Measurements from ENCODE around the gene NEK9.

NEK9 gene

GRCh38 chr14:75042035-75042434 is 84.8 kb downstream of the NEK9 start:
- TF ChIP-seq POLR2AphosphoS5 (IDR thresholded peaks at IDR 0.05; ENCODE audit: low read depth, low read length) (no peak), TAF1 (IDR thresholded peaks at IDR 0.05; ENCODE audit: borderline replicate concordance, insufficient read depth, low read length) (no peak), REST (IDR thresholded peaks at IDR 0.05; ENCODE audit: insufficient read depth in 1 of 2, low read depth in 2 of 2, low read length in 2 of 2) (no peak), FOXP2 (optimal IDR thresholded peaks at IDR 0.05; ENCODE audit: borderline replicate concordance, extremely low read depth, extremely low read length, insufficient read depth) (no peak)

GRCh38 chr14:75041613-75042012 is 85.2 kb downstream of the NEK9 start:
- no peak for TF ChIP-seq FOXP2 (optimal IDR thresholded peaks at IDR 0.05; ENCODE audit: borderline replicate concordance, extremely low read depth, extremely low read length, insufficient read depth)
- no peak for TF ChIP-seq SIN3A (IDR thresholded peaks at IDR 0.05; ENCODE audit: borderline replicate concordance, insufficient read depth, low read length)
- no peak for TF ChIP-seq REST (IDR thresholded peaks at IDR 0.05; ENCODE audit: insufficient read depth in 1 of 2, low read depth in 2 of 2, low read length in 2 of 2)
- TF ChIP-seq POLR2AphosphoS5 (IDR thresholded peaks at IDR 0.05; ENCODE audit: low read depth, low read length), result no peak
- TF ChIP-seq TAF1 (IDR thresholded peaks at IDR 0.05; ENCODE audit: borderline replicate concordance, insufficient read depth, low read length), result no peak

- TF ChIP-seq TAF1 (IDR thresholded peaks at IDR 0.05; ENCODE audit: borderline replicate concordance, insufficient read depth, low read length) (no peak), POLR2AphosphoS5 (IDR thresholded peaks at IDR 0.05; ENCODE audit: low read depth, low read length) (no peak), REST (IDR thresholded peaks at IDR 0.05; ENCODE audit: insufficient read depth in 1 of 2, low read depth in 2 of 2, low read length in 2 of 2) (no peak), SIN3A (IDR thresholded peaks at IDR 0.05; ENCODE audit: borderline replicate concordance, insufficient read depth, low read length) (no peak), FOXP2 (optimal IDR thresholded peaks at IDR 0.05; ENCODE audit: borderline replicate concordance, extremely low read depth, extremely low read length, insufficient read depth) (no peak)
Observed at GRCh38 chr14:75040959-75041358, 85.9 kb downstream of the NEK9 start.

- TF ChIP-seq TAF1 (IDR thresholded peaks at IDR 0.05; ENCODE audit: borderline replicate concordance, insufficient read depth, low read length) (no peak), POLR2AphosphoS5 (IDR thresholded peaks at IDR 0.05; ENCODE audit: low read depth, low read length) (no peak), REST (IDR thresholded peaks at IDR 0.05; ENCODE audit: insufficient read depth in 1 of 2, low read depth in 2 of 2, low read length in 2 of 2) (no peak), SIN3A (IDR thresholded peaks at IDR 0.05; ENCODE audit: borderline replicate concordance, insufficient read depth, low read length) (no peak), FOXP2 (optimal IDR thresholded peaks at IDR 0.05; ENCODE audit: borderline replicate concordance, extremely low read depth, extremely low read length, insufficient read depth) (no peak)
Observed at GRCh38 chr14:75040507-75040906, 86.3 kb downstream of the NEK9 start.

- TF ChIP-seq POLR2AphosphoS5 (IDR thresholded peaks at IDR 0.05; ENCODE audit: low read depth, low read length), result no peak
- no peak for TF ChIP-seq TAF1 (IDR thresholded peaks at IDR 0.05; ENCODE audit: borderline replicate concordance, insufficient read depth, low read length)
- no peak for TF ChIP-seq SIN3A (IDR thresholded peaks at IDR 0.05; ENCODE audit: borderline replicate concordance, insufficient read depth, low read length)
- no peak for TF ChIP-seq FOXP2 (optimal IDR thresholded peaks at IDR 0.05; ENCODE audit: borderline replicate concordance, extremely low read depth, extremely low read length, insufficient read depth)
- TF ChIP-seq REST (IDR thresholded peaks at IDR 0.05; ENCODE audit: insufficient read depth in 1 of 2, low read depth in 2 of 2, low read length in 2 of 2), result no peak
Observed at GRCh38 chr14:75032939-75033338, 93.9 kb downstream of the NEK9 start.
